Left colon (tissue), 2 donors: ENCODE data around the gene CATSPERE. TPM values are rescaled to one million over a fixed set of nuclear protein-coding genes. Genes with fewer than 3 reads are reported as not detected.
A peak's percentile ranks its signal among the peaks of the same experiment; 100 is the strongest.

Experiments used
- ATAC-seq: fragments of 200-7000 bp; cut with Tn5 transposase; one replicate; pipeline ENCODE4 v1.9.1; 2020; ENCODE audit warnings: mild to moderate bottlenecking, moderate library complexity
- DNase-seq, 2 donors: peaks; one replicate each; pipeline ENCODE4 v3.0.0-alpha.2; 2020
- intact Hi-C, 2 donors: fragments of 100-400 bp; cut with DNase I in 1 of 2; cut with micrococcal nuclease in 1 of 2; formaldehyde crosslinking; loops; one replicate each; pipeline versions ENCODE4 v1.11.2 to v1.14.0; 2022; cut with DNase I, micrococcal nuclease
- long read RNA-seq: library from polyadenylated mRNA; unstranded; transcript quantifications from one replicate; pipeline ENCODE4 v2.0.0, GENCODE V29; 2021
- total RNA-seq, 2 donors: library from RNA; stranded (reverse); fragmentation: NEBNext Ultra II Directional; extraction: Animal tissue kit (Norgen Biotek cat#: 25700); gene quantifications; one replicate each; pipeline ENCODE4 v1.2.1, GENCODE V29; 2021
- donor health status: DM: no; HTN: no; CAD: no.
- donor health status: DM: yes; HTN: yes; CAD: no.

Gene CATSPERE
- under 1 TPM; 0.50 to 0.82 TPM for total RNA-seq
- long read RNA-seq = 0 reads

- intact Hi-C loops = no loop called here
- ATAC-seq (peak; percentile 98), DNase-seq (peak; percentile 89 to 90)
Observed at GRCh38 chr1:244461245-244462071, at the start of gene CATSPERE. TSS of gene CATSPERE (plus strand) at chr1:244461273. CDS start at chr1:244461430, 157 bp downstream.

GRCh38 chr1:244412176-244412575 lies 48.9 kb upstream of the CATSPERE start:
- ATAC-seq (no peak), DNase-seq (no peak)
- intact Hi-C loops = no loop called here

DNA sequence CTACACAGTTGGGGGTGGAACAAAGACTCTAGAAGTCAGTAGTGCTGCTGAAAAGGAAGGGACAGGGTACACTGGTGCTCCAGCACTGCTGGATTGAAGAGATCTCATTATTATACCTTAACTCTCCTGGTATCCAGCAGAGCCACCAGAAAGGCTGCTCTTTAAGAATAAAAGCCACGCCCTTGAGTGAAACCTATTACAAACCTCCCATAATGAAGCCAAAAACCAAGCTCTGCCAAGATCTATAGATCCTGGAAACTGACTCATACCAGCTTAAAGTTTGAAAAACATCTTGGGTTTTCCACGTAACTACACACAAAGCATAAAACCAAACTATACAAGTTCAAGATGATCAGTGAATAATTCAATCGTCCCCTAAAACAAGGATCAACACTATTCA lies 47.3 kb upstream of the CATSPERE start:
- intact Hi-C loops = no loop called here
- no peak for ATAC-seq

DNA sequence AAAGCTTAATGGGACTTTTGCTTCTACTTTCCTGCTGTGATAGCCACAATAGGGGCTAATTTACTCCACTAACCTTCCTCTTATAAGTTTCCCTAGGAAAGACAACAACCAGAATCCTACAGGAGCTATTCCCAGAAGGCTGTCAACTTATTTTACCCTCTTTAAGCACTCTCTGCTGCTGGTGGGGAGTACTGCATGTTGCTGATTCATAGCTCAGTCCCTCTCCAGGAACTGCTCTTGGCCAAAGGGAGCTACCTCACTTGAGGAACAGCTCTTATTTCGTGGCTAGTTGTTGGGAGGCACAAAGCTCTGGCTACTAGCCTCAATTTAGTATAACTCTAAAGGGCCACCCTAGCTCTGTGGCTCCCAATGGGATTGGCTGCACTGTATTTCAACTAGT lies 46.5 kb upstream of the CATSPERE start:
- no peak for ATAC-seq

More for the DNA sequence above, 47.3 kb upstream of the CATSPERE start:
- DNase-seq = no peak

DNA sequence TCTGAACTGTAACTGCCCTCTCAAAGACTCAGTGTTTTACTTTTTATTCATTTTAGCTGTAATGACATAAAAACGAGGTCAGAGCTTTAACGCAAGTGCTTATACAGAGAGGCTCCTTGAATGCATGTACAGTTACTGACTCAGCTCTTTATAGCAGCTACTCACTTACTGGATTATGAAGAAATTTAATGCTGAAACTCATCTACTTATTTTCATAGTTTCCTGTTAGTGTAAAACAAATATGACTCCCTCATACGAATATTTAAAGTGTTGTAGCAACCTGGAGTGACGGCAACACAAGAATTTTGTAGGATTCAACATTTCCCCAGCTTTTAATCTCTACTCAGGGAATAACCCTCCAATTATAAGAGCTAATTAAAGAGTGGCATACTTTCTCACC lies 42.0 kb upstream of the CATSPERE start:
- DNase-seq = no peak
- ATAC-seq = no peak
- intact Hi-C loops = no loop called here

More for the DNA sequence above, 46.5 kb upstream of the CATSPERE start:
- DNase-seq = no peak
- intact Hi-C loops = no loop called here

DNA sequence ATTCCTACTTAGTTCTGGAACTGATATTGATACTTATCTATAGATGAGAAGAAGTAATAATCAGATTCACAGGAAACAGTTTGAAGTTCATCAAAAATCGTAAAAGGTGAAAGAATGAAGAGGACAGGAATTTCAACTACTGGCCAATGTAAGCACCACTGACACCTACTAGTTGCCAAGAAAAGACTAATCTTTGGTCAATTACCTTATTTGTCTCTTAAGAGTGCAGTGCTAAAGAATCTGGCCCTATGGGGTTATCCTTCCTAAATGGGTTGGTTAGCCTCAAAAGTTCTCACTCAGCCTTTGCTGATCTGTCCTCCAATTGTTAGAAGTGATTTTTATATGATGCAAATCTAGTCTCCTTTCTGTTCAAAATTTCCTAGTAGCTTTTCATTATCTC lies 38.9 kb upstream of the CATSPERE start:
- intact Hi-C loops = no loop called here
- ATAC-seq (no peak), DNase-seq (no peak)

GRCh38 chr1:244424649-244425334 lies 36.3 kb upstream of the CATSPERE start:
- no peak for ATAC-seq

GRCh38 chr1:244427647-244428046 lies 33.4 kb upstream of the CATSPERE start:
- DNase-seq (no peak), ATAC-seq (no peak)
- intact Hi-C loops = no loop called here

More at GRCh38 chr1:244424649-244425334, 36.3 kb upstream of the CATSPERE start:
- no peak for DNase-seq
- intact Hi-C loops = no loop called here

- DNase-seq (no peak), ATAC-seq (no peak)
- intact Hi-C loops = no loop called here
Observed at GRCh38 chr1:244429818-244430217, 31.3 kb upstream of the CATSPERE start.

DNA sequence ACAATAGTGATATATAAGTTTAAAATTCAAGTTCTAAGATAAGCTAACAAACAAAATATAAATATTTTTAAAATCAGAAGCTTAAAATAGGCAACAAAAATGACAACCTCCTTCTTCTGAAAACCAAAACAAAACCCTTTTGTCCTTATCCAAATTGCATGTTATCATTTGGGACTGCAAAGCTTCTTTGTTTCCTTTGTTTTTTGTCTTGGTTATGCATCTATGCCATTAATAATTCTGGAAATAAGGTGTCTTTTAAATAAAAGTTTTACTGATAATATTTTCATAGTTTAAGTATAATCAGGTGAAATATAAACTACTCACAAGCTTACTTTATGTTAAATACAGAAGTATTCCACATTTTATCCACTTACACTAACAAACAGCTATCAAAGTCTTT lies 29.9 kb upstream of the CATSPERE start:
- DNase-seq = no peak
- no peak for ATAC-seq
- intact Hi-C loops = no loop called here

- ATAC-seq (peak; percentile 77), DNase-seq (no peak)
- intact Hi-C loops = no loop called here
Observed at GRCh38 chr1:244435562-244436205, 25.4 kb upstream of the CATSPERE start.

- intact Hi-C loops = no loop called here
- ATAC-seq = no peak
- DNase-seq = no peak
Observed at GRCh38 chr1:244436336-244437085, 24.6 kb upstream of the CATSPERE start.

DNA sequence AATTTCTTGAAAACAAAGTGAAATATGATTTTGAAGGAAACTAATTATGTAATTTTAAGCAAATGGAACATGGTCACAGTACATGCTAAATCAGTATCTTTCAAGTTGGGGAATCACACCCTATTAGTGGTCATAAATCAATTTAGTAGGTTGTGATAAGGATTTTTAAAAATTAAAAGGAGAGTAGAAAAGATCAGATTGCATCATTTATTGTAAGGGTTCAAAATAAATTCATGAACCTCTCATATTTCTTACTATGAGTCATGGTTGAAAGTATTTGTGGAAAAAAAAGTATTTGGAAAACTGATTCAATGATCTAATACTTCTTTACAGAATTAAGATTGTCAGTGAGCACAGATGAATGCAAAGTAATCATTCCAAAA lies 24.0 kb upstream of the CATSPERE start:
- intact Hi-C loops = no loop called here
- ATAC-seq = no peak
- DNase-seq = no peak

DNA sequence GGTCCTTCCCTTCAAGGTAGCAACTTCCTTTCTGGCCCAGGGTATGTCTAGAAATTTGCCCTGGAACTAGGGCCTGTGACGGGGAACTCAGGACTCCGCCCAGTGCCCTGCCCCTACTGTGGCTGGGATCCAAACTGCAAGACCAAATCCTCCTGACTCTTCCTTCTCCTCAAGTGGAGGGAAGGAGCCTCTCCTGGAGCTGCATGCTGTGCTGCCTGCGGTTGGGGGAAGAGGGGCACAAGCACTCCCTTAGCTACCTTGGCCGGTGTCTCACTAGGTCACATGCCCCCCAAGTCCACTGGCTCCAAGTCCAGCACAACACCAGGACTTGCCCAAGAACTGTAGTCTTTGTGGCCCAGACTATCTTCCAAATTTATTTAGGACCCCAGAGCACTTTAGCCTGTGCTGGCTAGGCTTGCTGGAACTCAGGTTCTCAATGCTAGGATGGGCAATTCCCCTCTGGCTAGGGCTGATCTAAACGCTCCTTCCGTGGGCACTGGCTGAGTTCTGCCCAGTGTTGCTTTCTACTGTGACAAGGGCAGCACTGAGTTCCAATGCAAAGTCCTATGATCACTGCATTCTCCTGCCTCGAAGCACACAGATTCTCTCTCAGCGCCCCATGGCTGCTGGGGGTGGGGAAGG lies 21.6 kb upstream of the CATSPERE start:
- ATAC-seq = peak; percentile 96
- DNase-seq = peak in 1 of 2 donors; percentile 60
- intact Hi-C loops = no loop called here

GRCh38 chr1:244442850-244443249 lies 18.2 kb upstream of the CATSPERE start:
- ATAC-seq (no peak), DNase-seq (no peak)
- intact Hi-C loops = no loop called here

DNA sequence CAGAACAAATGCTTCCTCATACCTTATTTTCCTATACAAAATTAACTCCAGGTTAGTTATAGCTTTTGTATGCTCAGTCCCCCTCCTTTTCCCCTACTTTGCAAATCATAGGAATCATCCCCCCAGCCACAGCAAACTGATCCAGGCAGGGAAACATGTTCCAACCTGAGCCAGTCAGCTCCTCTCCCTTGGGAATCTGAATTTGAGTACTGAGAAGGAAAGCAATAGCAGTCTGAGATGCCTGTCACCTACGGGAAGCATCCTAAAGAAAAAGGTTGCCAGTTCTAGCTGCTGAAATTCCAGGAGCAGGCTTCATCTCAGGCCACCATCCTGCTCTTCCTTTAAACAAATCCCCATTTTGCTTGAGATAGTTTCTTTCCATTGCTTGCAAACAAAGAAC lies 16.2 kb upstream of the CATSPERE start:
- DNase-seq = no peak
- intact Hi-C loops = no loop called here
- no peak for ATAC-seq

DNA sequence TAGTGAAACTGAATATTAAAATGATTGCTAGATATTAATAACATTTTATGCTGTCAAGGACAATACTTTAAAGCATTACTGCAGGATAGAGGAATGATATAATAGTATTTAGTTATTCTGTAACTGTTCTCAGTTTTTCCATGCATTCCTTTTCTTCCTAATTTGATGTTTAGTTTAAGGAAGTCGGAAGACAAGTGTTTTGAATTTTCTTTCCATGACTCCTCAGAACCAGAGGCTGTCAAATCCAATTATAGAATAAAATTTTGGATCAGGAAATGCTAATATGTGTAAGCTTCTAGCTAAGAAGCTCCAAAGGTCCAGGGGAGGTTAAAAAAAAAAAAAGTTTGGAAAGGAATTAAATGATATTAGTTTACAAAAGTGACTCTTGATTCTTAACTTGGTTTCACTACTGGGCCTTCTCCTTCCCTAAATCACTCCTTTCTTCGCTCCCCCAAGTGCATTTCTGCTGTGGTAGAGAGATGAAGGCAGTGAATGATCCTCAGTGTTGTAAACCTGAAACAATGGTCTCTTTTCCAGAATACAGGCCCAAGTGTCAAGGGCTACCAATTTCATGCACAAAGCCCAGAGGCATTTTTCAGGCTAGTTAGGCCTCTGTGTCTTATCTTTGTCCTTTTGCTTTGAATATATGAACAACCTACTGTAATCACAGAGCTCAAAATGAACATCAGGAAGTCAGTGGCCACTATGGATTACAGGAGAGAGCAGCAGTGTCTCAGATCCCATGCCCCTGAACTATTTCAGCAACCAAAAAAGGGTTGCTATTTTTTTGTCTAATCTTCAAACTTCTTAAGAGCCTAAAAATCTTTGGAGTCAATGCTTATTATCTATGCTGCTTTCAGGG lies 15.5 kb upstream of the CATSPERE start:
- no peak for ATAC-seq
- DNase-seq = no peak
- intact Hi-C loops = no loop called here

- intact Hi-C loops = no loop called here
- DNase-seq = no peak
- no peak for ATAC-seq
Observed at GRCh38 chr1:244447024-244447423, 14.0 kb upstream of the CATSPERE start.
